H1 (cell line): ENCODE data around the gene ANXA2. TPM values are rescaled to one million over a fixed set of nuclear protein-coding genes. Genes with fewer than 3 reads are reported as not detected.

Experiments
- CTCF ChIP-seq, 3 experiments: IDR thresholded peaks; 1 replicate in 2 of 3; 2 replicates in 1 of 3; pipeline versions ENCODE4 v1.5.1 to v1.6.1; 2011; ENCODE audit warnings: low read length in 3 of 3, mild to moderate bottlenecking in 3 of 3, inconsistent platforms in 2 of 3, low read depth in 1 of 3, moderate library complexity in 1 of 3; ENCODE audit not compliant: insufficient read depth in 1 of 3; ENCODE audit errors: control extremely low read depth in 1 of 3
- polyA plus RNA-seq, 7 experiments: library from polyadenylated mRNA; depleted of rRNA in 3 of 7; stranded (reverse) in 5 of 7; unstranded in 2 of 7; fragments of >200 nt in 5 of 7; fragments of 200-250 nt in 2 of 7; gene quantifications; 1 replicate in 5 of 7; 2 replicates in 1 of 7; 4 replicates in 1 of 7; pipeline versions ENCODE4 v1.2.1 to v1.2.3, GENCODE V29; 2011 to 2013; ENCODE audit warnings: missing spikeins in 2 of 7, mixed read lengths in 2 of 7
- total RNA-seq: library from RNA; stranded (reverse); fragmentation: NEBNext Ultra II Directional; extraction: Animal tissue kit (Norgen Biotek cat#: 25700); gene quantifications from 2 replicates; pipeline ENCODE4 v1.2.1, GENCODE V29; 2021

The ANXA2 gene
- total and polyA plus RNA-seq, 2 of the 8 experiments (the other 6 are each of a cell fraction or from before 2014, with no cell fraction given): 178 to 217 TPM

GRCh38 chr15:60328852-60329443, 68.8 kb downstream of the ANXA2 start (continued):
- TF ChIP-seq CTCF (IDR thresholded peaks at IDR 0.05; ENCODE audit: control extremely low read depth in 1 of 3, insufficient read depth in 1 of 3, low read depth in 1 of 3, low read length in 3 of 3): peak; percentile 37 to 66 (median 48)
- TF ChIP-seq, all 59 proteins: peak for 3
